GM21526 (cell line): ENCODE measurements around the gene CTTNBP2NL.
"Not testable (repeated sequence)": the region's sequence is repeated elsewhere in the genome, so short reads cannot be mapped to it uniquely, and the experiment has no call there.

Experiments used
- ATAC-seq: cut with Tn5 transposase; IDR thresholded peaks from one replicate; pipeline ENCODE4 v1.9.1; 2021; ENCODE audit warnings: moderate library complexity; ENCODE audit not compliant: unreplicated experiment, low FRiP score

CTTNBP2NL gene

DNA sequence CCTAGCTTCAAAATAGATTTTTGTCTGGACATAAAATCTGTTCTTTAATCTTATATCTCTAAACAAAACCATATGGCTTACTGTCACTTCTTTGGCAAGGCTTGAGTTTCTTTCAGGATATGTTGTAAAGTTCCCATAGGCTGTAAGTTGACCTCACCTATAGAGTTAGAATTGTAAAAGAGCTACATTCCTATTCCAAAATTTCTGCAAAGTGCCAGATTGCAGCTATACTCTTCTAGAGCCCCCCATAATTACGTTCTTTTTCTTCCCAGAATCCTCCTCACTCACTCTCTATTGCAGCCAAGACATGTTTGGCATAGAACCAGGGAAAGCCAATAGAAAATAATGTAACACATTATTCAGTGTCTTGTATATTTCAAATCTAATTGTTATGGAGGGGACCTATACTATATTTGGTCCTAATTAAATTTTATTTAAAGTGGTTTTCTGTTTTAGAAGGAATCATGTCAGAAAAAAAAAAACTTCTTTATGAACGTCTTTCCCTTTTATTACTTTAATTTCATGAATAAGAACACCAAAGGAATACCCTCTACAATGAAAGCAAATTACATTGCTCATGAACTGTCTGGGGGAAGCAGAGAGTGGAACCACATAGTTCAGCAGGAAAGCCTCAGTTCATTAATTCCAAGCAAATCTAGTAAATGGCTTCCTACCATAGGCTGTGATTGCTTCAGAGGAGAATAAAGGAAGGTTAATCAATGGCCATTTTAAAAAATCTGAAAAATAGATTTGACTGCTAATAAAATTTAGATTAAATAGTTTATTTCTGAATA, 22.3 kb downstream of the CTTNBP2NL start:
- no peak for ATAC-seq

DNA sequence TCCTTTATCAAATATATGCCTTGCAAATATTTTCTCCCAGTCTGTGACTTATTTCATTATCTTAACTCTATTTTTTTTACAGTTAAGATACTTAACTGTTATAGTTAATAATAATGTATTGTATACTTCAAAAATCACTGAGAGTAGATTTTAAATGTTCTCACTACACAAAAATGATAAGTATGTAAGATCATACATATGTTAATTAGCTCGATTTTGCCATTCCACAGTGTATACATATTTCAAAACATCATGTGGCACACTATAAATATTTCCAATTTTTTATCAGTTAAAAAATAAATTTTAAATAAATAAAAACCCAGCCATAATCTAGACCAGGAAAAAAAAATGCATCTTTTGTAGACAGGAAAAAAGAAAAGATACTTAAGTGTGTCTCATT, 27.2 kb downstream of the CTTNBP2NL start:
- no peak for ATAC-seq

DNA sequence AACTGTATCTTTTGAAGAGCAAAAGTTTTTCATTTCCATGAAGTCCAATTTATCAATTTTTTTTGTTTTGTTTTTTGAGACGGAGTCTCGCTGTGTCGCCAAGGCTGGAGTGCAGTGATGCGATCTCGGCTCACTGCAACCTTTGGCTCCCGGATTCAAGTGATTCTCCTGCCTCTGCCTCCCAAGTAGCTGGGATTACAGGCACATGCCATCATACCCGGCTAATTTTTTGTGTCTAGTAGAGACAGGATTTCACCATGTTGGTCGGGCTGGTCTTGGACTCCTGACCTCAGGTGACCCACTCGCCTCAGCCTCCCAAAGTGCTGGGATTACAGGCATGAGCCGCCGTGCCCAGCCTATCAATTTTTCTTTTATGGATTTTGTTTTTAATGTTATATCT, 27.7 kb downstream of the CTTNBP2NL start:
- ATAC-seq: not testable (repeated sequence)

DNA sequence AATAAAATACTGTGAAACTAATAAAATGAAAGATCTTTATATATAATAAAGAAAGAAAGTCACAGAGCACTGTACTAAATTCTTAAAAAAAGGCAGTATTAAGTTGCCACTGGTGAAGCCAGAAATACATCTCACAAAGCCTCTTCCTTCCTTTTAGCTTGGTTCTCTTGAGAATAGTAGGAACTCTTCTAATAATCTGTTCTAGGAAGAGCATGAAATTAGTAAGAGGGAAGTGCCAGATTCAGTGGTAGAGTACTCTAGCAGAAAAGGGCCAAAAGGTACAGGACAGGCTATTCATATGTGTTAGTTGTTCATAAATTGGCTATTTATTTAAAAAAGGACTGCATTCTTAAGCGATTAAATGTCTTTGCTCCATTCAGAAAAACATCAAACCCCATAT, 33.7 kb downstream of the CTTNBP2NL start:
- ATAC-seq: no peak

DNA sequence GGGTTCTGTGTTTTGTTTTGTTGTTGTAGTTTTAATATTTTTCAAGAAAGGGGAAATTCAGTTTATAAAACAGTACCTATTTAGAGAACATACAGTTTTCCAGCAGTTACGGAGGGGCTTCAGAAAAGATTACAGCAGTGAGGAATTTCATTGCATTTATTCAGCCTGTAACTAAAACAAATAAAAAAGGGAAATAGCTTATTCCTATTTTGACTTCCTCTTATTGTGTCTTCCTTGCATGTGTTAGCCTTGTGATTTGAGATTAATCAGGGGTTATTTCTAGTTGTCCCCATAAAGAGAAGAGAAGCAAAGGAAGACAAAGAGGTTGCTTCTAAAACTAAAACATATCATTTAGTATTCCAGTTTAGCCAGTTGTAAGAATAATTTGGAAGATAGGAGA, 35.0 kb downstream of the CTTNBP2NL start:
- no peak for ATAC-seq

DNA sequence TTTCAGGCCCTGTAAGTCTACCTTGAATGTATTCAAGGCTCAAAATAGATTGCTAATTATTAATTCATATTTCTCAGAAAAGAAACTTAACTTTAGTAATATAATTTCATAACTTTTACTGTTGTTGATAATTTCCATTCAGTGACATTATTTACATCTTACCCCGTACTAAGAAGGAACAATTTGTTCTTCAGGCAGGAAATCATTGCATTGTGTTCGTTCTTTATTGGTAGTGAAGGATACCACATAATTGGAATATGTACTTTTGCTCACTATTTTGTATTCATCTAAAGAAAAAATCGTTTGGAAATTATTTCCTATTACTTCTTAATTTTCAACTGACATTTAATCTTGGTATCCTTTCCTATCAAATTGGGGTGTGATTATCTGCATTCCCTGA, 39.4 kb downstream of the CTTNBP2NL start:
- no peak for ATAC-seq

DNA sequence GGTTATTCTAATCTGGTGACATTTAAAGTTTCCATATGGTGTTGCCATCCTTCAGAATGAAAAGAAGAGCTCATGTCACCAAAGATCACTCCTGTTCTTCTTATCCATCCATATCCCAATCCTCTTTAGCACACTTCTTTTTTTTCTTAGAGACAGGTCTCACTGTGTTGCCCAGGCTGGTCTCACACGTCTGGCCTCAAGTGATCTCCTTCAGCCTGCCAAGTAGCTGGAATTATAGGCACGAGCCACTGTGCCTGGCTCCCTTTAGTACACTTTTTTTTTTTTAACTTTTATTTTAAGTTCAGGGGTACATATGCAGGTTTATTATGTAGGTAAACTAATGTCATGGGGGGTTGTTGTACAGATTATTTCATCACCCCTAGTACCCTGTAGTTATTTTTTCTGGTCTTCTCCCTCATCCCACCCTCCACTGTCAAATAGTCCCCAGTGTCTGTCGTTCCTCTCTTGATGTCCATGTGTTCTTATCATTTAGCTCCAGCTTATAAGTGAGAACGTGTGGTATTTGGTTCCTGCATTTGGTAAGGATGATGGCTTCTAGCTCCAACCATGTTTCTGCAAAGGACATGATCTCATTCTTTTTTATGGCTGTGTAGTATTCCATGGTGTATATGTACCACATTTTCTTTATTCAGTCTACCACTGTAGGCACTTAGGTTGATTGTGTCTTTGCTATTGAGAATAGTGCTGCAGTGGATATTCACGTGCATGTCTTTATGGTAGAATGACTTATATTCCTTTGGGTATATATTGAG, 40.6 kb downstream of the CTTNBP2NL start:
- ATAC-seq: no peak

DNA sequence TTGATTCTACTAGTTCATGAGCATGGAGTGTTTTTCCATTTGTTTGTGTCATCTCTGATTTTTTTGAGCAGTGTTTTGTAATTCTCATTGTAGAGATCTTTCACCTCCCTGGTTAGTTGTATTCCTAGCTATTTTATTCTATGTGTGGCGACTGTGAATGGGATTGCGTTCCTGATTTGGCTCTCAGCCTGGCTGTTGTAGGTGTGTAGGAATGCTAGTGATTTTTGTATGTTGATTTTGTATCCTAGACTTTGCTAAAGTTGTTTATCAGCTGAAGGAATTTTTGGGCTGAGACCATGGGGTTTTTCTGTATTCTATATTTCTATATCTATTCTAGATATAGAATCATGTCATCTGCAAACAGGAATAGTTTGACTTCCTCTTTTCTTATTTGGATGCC, 42.1 kb downstream of the CTTNBP2NL start:
- not testable (repeated sequence) for ATAC-seq

DNA sequence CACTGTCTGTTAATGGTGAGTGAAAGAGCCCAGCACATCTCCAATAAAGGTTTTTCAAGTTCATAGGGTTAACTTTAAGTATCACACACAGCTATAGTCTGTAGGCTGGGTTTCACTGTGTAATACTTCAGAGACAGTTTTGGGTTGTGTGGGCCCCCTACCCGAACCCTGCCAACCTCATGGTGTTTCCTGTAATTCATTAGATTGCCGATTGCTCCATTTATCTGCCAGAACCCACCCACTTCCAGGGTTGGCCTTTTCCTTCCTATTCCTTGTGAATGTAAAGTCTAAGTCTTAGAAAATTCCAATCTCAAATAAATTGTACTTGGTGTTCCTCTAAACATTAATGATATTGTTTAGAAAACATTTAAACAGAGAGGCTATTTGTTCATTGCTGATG, 43.6 kb downstream of the CTTNBP2NL start:
- no peak for ATAC-seq

DNA sequence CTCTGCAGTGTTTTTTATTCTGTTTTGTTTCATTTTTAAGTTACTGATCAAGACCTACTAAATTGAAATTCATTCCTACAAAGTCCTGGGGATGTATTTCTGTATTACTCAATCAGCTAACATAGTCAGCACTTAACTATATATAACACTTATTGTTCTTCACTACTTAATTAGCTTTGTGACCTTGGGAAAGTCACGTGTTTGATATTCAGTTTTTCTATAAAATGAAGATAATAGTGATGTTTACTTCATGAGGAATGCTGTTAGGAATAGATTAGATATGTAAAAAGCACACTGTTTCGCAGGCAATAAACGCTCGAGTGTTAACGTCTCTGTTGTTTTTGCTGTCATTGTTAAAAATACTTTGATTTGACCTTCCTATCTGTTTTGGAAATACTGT, 44.6 kb downstream of the CTTNBP2NL start:
- ATAC-seq: no peak

DNA sequence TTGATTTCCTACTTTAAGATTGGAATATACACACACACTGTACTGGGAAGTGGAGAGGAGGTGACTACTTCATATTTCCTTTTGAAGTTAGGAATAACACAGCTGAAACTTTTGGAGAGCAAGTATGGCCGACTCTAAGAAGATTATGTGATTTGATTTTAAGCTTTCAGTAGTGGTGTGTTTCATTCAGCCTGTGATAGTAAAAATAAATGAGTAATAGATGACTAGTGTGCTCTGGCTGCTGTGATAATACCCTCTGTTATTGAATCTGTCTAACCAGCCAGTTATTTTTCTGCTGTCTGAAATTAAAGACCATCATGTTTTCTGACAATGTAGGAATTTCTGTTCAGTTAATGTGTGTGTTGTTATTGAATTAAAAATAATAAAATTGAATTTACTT, 48.3 kb downstream of the CTTNBP2NL start:
- no peak for ATAC-seq

DNA sequence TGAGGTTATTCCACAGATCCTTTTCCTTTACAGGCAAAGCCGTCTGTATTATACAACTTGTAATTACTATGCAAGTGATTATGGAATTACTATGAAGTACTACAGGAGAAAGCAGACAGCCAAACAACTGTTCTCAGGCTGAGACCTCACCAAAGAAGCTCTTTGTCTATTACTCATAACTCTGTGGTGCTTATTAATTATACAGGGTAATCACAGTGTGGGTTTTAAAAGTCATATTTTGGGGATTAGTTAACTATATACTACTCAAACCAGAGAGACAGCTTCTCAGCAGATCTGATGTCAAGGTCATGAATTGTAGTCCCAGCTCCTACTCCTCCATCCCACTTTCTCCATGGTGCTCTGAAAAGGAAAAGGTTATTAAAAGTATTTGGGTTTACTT, 49.6 kb downstream of the CTTNBP2NL start:
- no peak for ATAC-seq

DNA sequence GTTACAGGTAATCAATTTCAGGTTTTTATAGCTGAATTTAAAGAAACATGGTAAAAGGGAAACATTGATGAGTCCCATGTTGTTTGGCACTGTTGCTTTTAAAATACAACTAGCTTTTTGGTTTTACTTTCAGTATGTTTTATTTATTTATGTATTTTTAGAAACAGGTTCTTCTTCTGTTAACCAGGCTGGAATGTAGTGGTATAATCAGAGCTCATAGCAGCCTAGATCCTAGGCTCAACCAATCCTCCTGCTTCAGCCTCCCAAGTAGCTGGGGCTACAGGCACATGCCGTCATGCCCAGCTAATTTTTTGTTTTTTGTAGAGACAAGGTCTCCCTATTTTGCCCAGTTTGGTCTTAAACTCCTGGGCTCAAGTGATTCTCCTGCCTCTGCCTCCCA, 50.4 kb downstream of the CTTNBP2NL start:
- ATAC-seq: no peak

DNA sequence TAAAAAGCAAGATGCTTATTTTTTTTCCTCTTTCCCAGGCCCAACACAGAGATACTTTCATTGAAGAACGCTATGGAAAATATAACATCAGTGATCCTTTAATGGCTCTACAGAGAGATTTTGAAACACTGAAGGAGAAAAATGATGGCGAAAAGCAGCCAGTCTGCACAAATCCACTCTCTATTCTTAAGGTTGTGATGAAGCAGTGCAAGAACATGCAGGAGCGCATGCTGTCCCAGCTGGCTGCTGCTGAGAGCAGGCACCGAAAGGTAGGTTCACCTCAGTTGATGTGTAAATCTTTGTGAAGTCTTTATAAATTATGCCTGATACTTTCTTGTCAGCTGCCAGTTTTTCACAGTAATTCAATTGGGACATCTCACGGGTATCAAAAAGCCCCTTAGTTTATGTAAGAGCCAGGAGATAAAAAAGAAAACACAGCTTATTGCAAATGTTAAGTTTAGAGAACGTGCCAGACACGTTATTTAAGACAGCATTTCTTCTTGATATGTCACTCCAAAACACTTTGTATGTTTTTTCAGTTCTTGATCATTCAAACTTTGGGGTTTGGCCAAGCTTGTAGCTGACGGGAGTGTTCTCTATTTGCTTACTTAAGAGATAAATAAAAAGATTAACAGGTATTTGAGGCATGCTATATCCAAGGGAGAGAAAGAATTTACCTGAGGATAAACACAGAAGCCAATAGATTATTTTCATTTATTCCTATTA, 53.1 kb downstream of the CTTNBP2NL start:
- ATAC-seq: no peak

DNA sequence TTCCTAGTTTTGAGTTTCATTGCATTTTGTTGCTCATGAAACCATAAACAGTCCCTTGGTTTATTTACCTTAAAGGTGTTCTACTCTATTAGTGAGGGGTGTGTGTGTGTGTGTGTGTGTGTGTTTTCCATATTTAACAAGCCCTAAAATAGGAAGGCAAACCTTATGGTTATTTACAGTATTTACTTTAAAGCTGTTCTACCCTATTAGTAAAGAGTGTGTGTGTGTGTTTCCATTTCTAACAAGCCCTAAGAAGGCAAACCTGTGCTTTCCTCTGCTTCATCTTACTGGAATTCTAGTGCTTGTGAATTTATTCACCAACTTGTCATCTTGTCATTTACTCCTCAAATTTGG, 53.6 kb downstream of the CTTNBP2NL start:
- ATAC-seq: no peak

DNA sequence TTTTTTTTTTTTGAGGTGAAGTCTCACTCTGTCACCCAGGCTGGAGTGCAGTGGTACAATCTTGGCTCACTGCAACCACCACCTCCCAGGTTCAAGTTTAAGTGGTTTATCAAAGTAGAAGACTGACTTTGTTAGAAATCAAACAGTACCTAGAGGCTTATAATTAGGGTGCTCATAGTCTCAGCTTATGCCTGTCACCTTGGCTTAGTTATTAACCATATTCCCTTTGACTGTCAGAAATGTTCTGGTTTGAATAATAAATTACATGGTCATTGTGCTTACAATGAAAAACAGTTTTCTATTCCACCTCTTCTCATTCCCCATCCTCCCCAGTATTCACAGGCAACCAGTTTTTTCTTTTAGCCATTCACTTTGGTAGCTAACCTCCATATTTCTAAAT, 54.8 kb downstream of the CTTNBP2NL start:
- no peak for ATAC-seq

DNA sequence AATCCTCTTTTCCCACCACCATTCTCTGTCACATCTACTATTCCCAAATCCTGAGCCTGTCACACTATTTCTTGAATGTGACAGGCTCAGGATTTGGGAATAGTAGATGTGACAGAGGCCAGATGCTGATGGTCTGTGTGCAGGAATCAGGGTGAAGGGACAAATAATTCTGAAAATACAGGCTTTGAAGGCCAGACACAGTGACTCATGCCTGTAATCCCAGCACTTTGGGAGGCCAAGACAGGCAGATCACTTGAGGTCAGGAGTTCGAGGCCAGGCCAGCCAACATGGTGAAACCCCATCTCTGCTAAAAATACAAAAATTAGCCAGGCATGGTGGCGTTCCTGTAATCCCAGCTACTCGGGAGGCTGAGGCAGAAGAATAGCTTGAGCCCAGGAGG, 55.3 kb downstream of the CTTNBP2NL start:
- ATAC-seq: not testable (repeated sequence)

DNA sequence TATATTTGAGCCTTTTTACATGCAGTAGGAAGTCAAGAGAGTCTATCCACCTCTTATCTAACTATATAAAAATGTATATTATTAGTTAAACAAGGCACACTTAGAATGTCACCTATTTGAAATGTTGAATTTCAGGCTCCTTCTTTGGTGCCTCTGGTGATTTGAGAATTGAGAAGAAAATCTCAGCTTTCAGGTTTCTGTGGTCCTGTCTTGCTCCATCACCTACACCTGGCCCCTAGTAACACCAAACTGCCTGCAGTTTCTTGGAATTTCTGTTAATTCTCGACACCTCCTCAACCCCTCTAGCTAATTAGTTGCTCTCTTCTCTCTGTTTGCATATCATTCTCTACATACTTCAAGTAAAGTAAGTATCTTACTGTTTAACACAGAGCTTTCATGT, 57.9 kb downstream of the CTTNBP2NL start:
- ATAC-seq: no peak

DNA sequence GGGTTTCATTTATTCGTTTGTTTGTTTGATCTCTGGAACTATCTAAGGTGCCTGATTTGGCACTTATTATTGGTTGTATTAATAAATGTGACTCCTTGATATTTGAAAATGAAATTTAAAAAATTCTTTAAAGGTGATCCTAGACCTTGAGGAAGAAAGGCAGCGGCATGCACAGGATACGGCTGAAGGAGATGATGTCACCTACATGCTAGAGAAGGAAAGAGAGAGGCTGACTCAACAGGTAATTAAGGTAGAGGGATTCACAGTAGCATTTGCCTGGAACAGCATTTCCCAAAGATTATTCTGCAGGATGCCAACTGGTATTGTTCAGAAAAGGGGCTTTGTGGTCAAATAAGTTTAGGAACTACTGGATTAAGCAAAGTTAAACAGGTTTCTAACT, 58.3 kb downstream of the CTTNBP2NL start:
- ATAC-seq: no peak

DNA sequence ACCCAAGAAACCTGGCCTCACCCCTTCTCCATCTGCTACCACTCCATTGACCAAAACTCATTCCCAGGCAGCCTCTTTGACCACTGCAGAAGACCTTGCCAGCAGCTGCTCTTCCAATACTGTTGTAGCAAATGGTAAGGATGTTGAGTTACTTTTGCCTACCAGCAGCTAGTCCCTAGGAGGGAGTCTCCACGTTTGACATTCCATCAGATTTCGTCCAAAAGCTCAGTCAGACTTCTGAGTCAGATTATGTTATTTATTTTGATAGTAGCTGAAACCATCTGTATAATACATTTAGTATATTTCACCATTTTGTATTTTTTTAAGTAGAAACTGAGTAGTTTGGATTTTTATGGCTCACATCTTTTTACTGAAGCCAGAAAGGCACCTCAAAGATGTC, 61.2 kb downstream of the CTTNBP2NL start:
- no peak for ATAC-seq

DNA sequence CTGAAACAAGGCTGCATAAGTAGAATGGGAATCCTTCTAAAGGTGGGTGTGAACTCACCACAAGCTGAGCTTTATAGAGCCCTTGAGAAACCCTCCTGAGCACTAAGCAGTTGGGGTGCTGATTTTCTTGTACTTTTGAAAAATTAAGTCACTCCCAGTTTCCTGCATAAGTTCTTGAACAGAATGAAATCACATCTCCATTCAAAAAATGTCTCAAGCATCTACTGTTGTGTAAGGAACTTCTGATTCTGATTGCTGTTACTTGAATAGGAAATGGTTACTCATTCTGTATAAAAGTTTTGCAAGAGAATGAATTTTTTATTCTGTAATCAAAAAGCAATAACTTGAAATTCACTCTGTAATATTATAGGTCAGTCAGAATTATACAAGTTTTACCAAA, 61.9 kb downstream of the CTTNBP2NL start:
- ATAC-seq: no peak

DNA sequence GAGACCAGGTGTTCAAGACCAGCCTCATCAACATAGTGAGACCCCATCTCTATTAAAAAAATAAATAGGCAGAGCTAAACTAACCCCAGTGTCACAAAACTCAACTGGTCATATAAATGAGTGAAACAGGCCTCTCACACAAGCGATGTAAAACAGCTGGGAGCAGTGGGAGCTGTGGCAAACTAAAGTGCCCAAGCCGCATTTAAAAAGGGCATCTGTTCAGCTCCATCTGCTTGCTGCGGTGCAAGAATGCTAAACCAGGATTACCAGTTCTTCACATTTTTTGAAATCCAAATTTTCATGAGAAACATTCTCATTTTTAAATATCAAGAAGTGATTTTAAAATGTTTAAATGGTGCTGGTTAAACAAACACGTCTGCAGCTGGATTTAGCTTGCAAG, 62.7 kb downstream of the CTTNBP2NL start:
- ATAC-seq: no peak
